NB4 (cell line): ENCODE data around the gene MAN2A2.

Experiments
- POLR2A ChIP-seq: IDR thresholded peaks from 2 replicates; pipeline ENCODE4 v1.6.1; 2011; ENCODE audit warnings: mild to moderate bottlenecking; ENCODE audit not compliant: insufficient read length; ENCODE audit errors: extremely low read depth
- TF ChIP-seq, protein P1 (sequence below): IDR thresholded peaks from one replicate; pipeline ENCODE4 v1.5.1; 2012; ENCODE audit warnings: low read depth, low read length
- TF ChIP-seq, protein P2 (sequence below): IDR thresholded peaks from 2 replicates; pipeline ENCODE4 v1.6.1; 2011; ENCODE audit warnings: low read depth, low read length

GRCh38 chr15:90873488-90873997, 29.6 kb upstream of the MAN2A2 start:
- TF ChIP-seq, protein P1, sequence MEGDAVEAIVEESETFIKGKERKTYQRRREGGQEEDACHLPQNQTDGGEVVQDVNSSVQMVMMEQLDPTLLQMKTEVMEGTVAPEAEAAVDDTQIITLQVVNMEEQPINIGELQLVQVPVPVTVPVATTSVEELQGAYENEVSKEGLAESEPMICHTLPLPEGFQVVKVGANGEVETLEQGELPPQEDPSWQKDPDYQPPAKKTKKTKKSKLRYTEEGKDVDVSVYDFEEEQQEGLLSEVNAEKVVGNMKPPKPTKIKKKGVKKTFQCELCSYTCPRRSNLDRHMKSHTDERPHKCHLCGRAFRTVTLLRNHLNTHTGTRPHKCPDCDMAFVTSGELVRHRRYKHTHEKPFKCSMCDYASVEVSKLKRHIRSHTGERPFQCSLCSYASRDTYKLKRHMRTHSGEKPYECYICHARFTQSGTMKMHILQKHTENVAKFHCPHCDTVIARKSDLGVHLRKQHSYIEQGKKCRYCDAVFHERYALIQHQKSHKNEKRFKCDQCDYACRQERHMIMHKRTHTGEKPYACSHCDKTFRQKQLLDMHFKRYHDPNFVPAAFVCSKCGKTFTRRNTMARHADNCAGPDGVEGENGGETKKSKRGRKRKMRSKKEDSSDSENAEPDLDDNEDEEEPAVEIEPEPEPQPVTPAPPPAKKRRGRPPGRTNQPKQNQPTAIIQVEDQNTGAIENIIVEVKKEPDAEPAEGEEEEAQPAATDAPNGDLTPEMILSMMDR = no peak
- TF ChIP-seq POLR2A = peak; percentile 0
- TF ChIP-seq, protein P2, sequence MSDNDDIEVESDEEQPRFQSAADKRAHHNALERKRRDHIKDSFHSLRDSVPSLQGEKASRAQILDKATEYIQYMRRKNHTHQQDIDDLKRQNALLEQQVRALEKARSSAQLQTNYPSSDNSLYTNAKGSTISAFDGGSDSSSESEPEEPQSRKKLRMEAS = no peak
